GM19351 (cell line): ENCODE data around the gene RUVBL2.
"Not testable (repeated sequence)": the region's sequence is repeated elsewhere in the genome, so short reads cannot be mapped to it uniquely, and the experiment has no call there.

Experiments used
- ATAC-seq: cut with Tn5 transposase; IDR thresholded peaks from one replicate; pipeline ENCODE4 v1.9.1; 2021; ENCODE audit warnings: mild to moderate bottlenecking, moderate library complexity; ENCODE audit not compliant: unreplicated experiment

Gene RUVBL2

GRCh38 chr19:49038557-49039276 lies 45.0 kb downstream of the RUVBL2 start:
- not testable (repeated sequence) for ATAC-seq

- not testable (repeated sequence) for ATAC-seq
Measured at GRCh38 chr19:49039736-49040135, 46.0 kb downstream of the RUVBL2 start.

- no peak for ATAC-seq
Measured at GRCh38 chr19:49042177-49042576, 48.5 kb downstream of the RUVBL2 start.

GRCh38 chr19:49042666-49043065 lies 49.0 kb downstream of the RUVBL2 start:
- ATAC-seq, result not testable (repeated sequence)

GRCh38 chr19:49043548-49043947 lies 49.9 kb downstream of the RUVBL2 start, which contains the start of gene CGB5:
Gene CGB5 (plus strand): TSS chr19:49043848. CDS start chr19:49044210, 362 bp downstream.
- ATAC-seq, result not testable (repeated sequence)

GRCh38 chr19:49049011-49049410 lies 55.3 kb downstream of the RUVBL2 start, which contains the start of gene CGB8:
Gene CGB8 (minus strand): TSS chr19:49049111. CDS start chr19:49048739, 372 bp downstream.
- not testable (repeated sequence) for ATAC-seq

- not testable (repeated sequence) for ATAC-seq
Measured at GRCh38 chr19:49049834-49050233, 56.1 kb downstream of the RUVBL2 start.

- not testable (repeated sequence) for ATAC-seq
Measured at GRCh38 chr19:49050376-49051033, 56.8 kb downstream of the RUVBL2 start.

- no peak for ATAC-seq
Measured at GRCh38 chr19:49056101-49056901, 62.6 kb downstream of the RUVBL2 start.

- not testable (repeated sequence) for ATAC-seq
Measured at GRCh38 chr19:49056902-49057596, 63.4 kb downstream of the RUVBL2 start.

- ATAC-seq, result no peak
Measured at GRCh38 chr19:49057636-49058234, 64.0 kb downstream of the RUVBL2 start, which contains the start of gene CGB7. Gene CGB7 (minus strand): TSS chr19:49057749. CDS start chr19:49055375, 2,374 bp downstream.

GRCh38 chr19:49058562-49058961 lies 64.9 kb downstream of the RUVBL2 start:
- no peak for ATAC-seq

GRCh38 chr19:49059053-49059452 lies 65.4 kb downstream of the RUVBL2 start:
- no peak for ATAC-seq

- no peak for ATAC-seq
Measured at GRCh38 chr19:49061000-49061399, 67.3 kb downstream of the RUVBL2 start.

- no peak for ATAC-seq
Measured at GRCh38 chr19:49061445-49061844, 67.8 kb downstream of the RUVBL2 start.

GRCh38 chr19:49064029-49064629 lies 70.4 kb downstream of the RUVBL2 start:
- no peak for ATAC-seq

GRCh38 chr19:49064768-49065611 lies 71.3 kb downstream of the RUVBL2 start, which contains the start of gene NTF4:
Gene NTF4 (minus strand): TSS chr19:49064818. CDS start chr19:49061997, 2,821 bp downstream.
- no peak for ATAC-seq
